ENCODE results near the gene IGF2BP1. TPM values are rescaled to one million over a fixed set of nuclear protein-coding genes. Genes with fewer than 3 reads are reported as not detected.

The IGF2BP1 gene
- total RNA-seq, 1 donor from 2014 or later = 260 TPM

DNA sequence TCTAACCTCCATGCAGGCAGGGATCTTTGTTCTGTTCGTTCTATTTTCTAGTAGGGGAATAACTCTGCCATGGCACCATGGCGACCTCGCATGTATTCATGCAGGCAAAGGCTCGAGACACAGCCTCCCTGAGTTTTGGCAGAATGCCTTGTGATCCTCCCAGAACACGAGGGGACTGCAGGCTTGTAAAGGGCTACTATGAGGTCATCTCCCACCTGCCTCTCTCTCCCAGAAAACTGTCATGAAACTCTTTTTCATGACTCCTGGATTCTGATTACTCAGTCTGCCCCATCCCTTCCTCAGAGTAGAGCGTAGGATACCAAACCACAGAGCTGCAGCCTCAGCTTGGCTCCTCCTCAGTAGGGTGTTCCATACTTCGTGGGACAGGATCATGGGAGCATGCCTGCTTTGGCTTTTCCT, 64.3 kb downstream of the IGF2BP1 start:
- H3K27ac ChIP-seq (ENCODE audit: low read depth, low read length) = no peak overlapping the region
- no peaks in the 10 kb centered on the region for H3K4me1 ChIP-seq (ENCODE audit: insufficient read depth, low read length)
- H3K4me1 Mint-ChIP-seq (ENCODE audit: low read depth, unreplicated experiment) = peaks cover 7% of the 10 kb centered on the region
- peak overlapping the region; percentile 83 for H3K27ac Mint-ChIP-seq (ENCODE audit: unreplicated experiment)
- H3K9me3 Mint-ChIP-seq (ENCODE audit: unreplicated experiment) = no peaks in the 10 kb centered on the region
- no peak overlapping the region for H3K9ac ChIP-seq (ENCODE audit: low read length)
- H3K4me3 ChIP-seq (ENCODE audit: insufficient read depth, low read depth, low read length) = no peak overlapping the region
- H4K20me1 ChIP-seq (ENCODE audit: insufficient read depth, low read length) = no peaks in the 10 kb centered on the region
- TF ChIP-seq EZH2 (IDR thresholded peaks at IDR 0.05; ENCODE audit: insufficient read depth, low read length) (no peak), CTCF (IDR thresholded peaks at IDR 0.05; ENCODE audit: insufficient read depth, low read depth, low read length) (no peak)
- H3K27me3 ChIP-seq (ENCODE audit: insufficient read depth, low read length) = no peaks in the 10 kb centered on the region
- H3K4me3 Mint-ChIP-seq (ENCODE audit: unreplicated experiment) = peak overlapping the region; percentile 37
- H3K4me2 ChIP-seq (ENCODE audit: low read length) = no peak overlapping the region
- peak; percentile 32 for DNase-seq (ENCODE audit: low read depth)
- no peaks in the 10 kb centered on the region for H3K27me3 Mint-ChIP-seq (ENCODE audit: low read depth, unreplicated experiment)
- no peaks in the 10 kb centered on the region for H3K36me3 ChIP-seq (ENCODE audit: insufficient read depth, low read length)
- H2AFZ ChIP-seq (ENCODE audit: low read depth, low read length) = no peak overlapping the region
- H3K79me2 ChIP-seq (ENCODE audit: insufficient read depth, low read length) = no peaks in the 10 kb centered on the region
- no peak for FAIRE-seq
- no peaks in the 10 kb centered on the region for H3K9me3 ChIP-seq (ENCODE audit: insufficient read depth, low read depth, low read length)
- no peaks in the 10 kb centered on the region for H3K36me3 Mint-ChIP-seq (ENCODE audit: low read depth, unreplicated experiment)

- Histone ChIP-seq H3K9ac (ENCODE audit: low read length) (no peak overlapping the region), H3K79me2 (ENCODE audit: insufficient read depth, low read length) (no peaks in the 10 kb centered on the region), H3K27me3 (ENCODE audit: insufficient read depth, low read length) (no peaks in the 10 kb centered on the region), H3K9me3 (ENCODE audit: insufficient read depth, low read depth, low read length) (no peaks in the 10 kb centered on the region), H2AFZ (ENCODE audit: low read depth, low read length) (no peak overlapping the region), H3K4me1 (ENCODE audit: insufficient read depth, low read length) (peaks cover 4% of the 10 kb centered on the region), H3K27ac (ENCODE audit: low read depth, low read length) (no peak overlapping the region), H4K20me1 (ENCODE audit: insufficient read depth, low read length) (no peaks in the 10 kb centered on the region), H3K4me2 (ENCODE audit: low read length) (peak overlapping the region; percentile 39), H3K36me3 (ENCODE audit: insufficient read depth, low read length) (no peaks in the 10 kb centered on the region), H3K4me3 (ENCODE audit: insufficient read depth, low read depth, low read length) (no peak overlapping the region)
- Mint-ChIP-seq H3K36me3 (ENCODE audit: low read depth, unreplicated experiment) (no peaks in the 10 kb centered on the region), H3K27me3 (ENCODE audit: low read depth, unreplicated experiment) (no peaks in the 10 kb centered on the region), H3K27ac (ENCODE audit: unreplicated experiment) (no peak overlapping the region), H3K4me3 (ENCODE audit: unreplicated experiment) (no peak overlapping the region), H3K4me1 (ENCODE audit: low read depth, unreplicated experiment) (peaks cover 7% of the 10 kb centered on the region), H3K9me3 (ENCODE audit: unreplicated experiment) (no peaks in the 10 kb centered on the region)
- DNase-seq (ENCODE audit: low read depth) = no peak
- TF ChIP-seq CTCF (IDR thresholded peaks at IDR 0.05; ENCODE audit: insufficient read depth, low read depth, low read length) (no peak), EZH2 (IDR thresholded peaks at IDR 0.05; ENCODE audit: insufficient read depth, low read length) (no peak)
- no peak for FAIRE-seq
These were observed 66.5 kb downstream of the IGF2BP1 start for GRCh38 chr17:49063652-49064051.

DNA sequence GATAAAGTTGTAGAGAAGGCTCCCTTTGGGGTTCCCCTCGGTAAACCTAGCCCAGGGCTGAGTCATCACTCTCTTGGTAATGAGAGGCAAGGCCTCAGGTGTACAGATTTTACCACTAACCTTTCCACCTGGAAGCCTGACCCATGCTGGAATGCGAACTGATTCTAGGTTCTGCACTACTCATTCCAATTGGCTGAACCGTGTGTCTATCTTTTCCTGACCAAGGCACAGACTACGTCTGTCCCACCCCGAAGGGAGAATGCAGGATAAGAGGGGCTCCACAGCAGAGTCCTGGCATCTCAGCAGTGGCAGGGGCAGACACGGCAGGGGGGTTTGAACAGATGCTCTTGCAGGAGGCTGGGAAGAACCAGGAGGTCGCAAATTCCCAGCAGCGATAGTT, 70.0 kb downstream of the IGF2BP1 start:
- Histone ChIP-seq H3K4me3 (ENCODE audit: insufficient read depth, low read depth, low read length) (no peak overlapping the region), H2AFZ (ENCODE audit: low read depth, low read length) (no peak overlapping the region), H3K27ac (ENCODE audit: low read depth, low read length) (no peak overlapping the region), H4K20me1 (ENCODE audit: insufficient read depth, low read length) (no peaks in the 10 kb centered on the region), H3K27me3 (ENCODE audit: insufficient read depth, low read length) (no peaks in the 10 kb centered on the region), H3K79me2 (ENCODE audit: insufficient read depth, low read length) (no peaks in the 10 kb centered on the region), H3K4me1 (ENCODE audit: insufficient read depth, low read length) (peaks cover 18% of the 10 kb centered on the region), H3K9me3 (ENCODE audit: insufficient read depth, low read depth, low read length) (no peaks in the 10 kb centered on the region), H3K36me3 (ENCODE audit: insufficient read depth, low read length) (no peaks in the 10 kb centered on the region), H3K4me2 (ENCODE audit: low read length) (no peak overlapping the region), H3K9ac (ENCODE audit: low read length) (no peak overlapping the region)
- no peak overlapping the region for H3K27ac Mint-ChIP-seq (ENCODE audit: unreplicated experiment)
- no peak overlapping the region for H3K4me3 Mint-ChIP-seq (ENCODE audit: unreplicated experiment)
- no peaks in the 10 kb centered on the region for H3K27me3 Mint-ChIP-seq (ENCODE audit: low read depth, unreplicated experiment)
- H3K36me3 Mint-ChIP-seq (ENCODE audit: low read depth, unreplicated experiment) = no peaks in the 10 kb centered on the region
- no peaks in the 10 kb centered on the region for H3K4me1 Mint-ChIP-seq (ENCODE audit: low read depth, unreplicated experiment)
- FAIRE-seq (no peak), DNase-seq (ENCODE audit: low read depth) (no peak)
- TF ChIP-seq CTCF (IDR thresholded peaks at IDR 0.05; ENCODE audit: insufficient read depth, low read depth, low read length) = no peak
- TF ChIP-seq EZH2 (IDR thresholded peaks at IDR 0.05; ENCODE audit: insufficient read depth, low read length) = no peak
- H3K9me3 Mint-ChIP-seq (ENCODE audit: unreplicated experiment) = no peaks in the 10 kb centered on the region

Measured in astrocyte (in vitro differentiated cells and primary cell).